ENCODE data around the gene ALDH1A1.

ALDH1A1 gene

DNA sequence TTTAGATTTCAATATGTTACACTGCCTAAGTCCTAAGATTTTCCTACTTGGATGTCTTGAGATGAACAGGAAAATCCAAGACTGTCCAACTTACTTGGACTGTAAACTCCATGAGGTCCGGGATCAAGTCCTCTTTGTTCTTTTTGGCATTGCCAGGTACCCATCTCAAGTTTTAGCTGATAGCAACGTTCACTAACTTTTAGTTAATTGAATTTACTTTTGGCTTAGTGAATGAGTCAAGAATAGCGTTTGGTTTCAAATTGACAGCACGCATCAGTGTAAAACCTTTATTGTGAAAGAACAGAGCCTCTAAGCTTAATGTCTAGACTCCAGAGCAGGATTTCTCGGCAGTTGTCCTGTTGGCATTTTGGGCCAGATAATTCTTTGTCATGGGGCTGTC lies 37.2 kb downstream of the ALDH1A1 start:
- Histone ChIP-seq H3K4me1 (ENCODE audit: control insufficient read depth, insufficient read depth, low read length) (no peaks in the 10 kb centered on the region), H3K27me3 (ENCODE audit: control insufficient read depth, insufficient read depth, low read length) (no peaks in the 10 kb centered on the region), H3K4me3 (ENCODE audit: low read depth, low read length) (no peak overlapping the region), H3K36me3 (ENCODE audit: control insufficient read depth, insufficient read depth, low read length) (no peaks in the 10 kb centered on the region), H3K9ac (ENCODE audit: low read length) (no peak overlapping the region), H3K9me3 (ENCODE audit: control insufficient read depth, insufficient read depth, low read depth, low read length) (no peaks in the 10 kb centered on the region), H3K27ac (ENCODE audit: low read depth, low read length) (no peak overlapping the region)

DNA sequence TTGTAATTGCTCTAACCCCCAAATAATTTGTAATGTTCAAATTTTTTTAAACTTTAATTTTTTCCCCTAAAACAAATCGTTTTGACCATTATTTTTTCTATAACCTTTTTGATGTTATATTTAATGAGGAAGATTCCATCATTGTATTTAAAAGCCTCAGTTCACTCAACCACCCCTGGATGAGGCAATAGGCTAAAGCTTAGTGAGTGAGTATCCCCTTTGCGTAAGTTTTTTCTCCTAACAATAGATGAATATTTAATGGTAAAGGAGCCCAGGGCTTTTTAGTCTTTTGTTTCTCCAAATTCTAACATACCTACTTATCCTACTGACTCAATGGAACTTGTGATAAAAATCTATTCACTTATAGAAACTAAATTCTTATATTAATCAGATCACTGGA lies 38.1 kb downstream of the ALDH1A1 start:
- Histone ChIP-seq H3K4me3 (ENCODE audit: low read depth, low read length) (no peak overlapping the region), H3K27ac (ENCODE audit: low read depth, low read length) (no peak overlapping the region), H3K4me1 (ENCODE audit: control insufficient read depth, insufficient read depth, low read length) (no peaks in the 10 kb centered on the region), H3K27me3 (ENCODE audit: control insufficient read depth, insufficient read depth, low read length) (no peaks in the 10 kb centered on the region), H3K9ac (ENCODE audit: low read length) (no peak overlapping the region), H3K9me3 (ENCODE audit: control insufficient read depth, insufficient read depth, low read depth, low read length) (no peaks in the 10 kb centered on the region), H3K36me3 (ENCODE audit: control insufficient read depth, insufficient read depth, low read length) (no peaks in the 10 kb centered on the region)

DNA sequence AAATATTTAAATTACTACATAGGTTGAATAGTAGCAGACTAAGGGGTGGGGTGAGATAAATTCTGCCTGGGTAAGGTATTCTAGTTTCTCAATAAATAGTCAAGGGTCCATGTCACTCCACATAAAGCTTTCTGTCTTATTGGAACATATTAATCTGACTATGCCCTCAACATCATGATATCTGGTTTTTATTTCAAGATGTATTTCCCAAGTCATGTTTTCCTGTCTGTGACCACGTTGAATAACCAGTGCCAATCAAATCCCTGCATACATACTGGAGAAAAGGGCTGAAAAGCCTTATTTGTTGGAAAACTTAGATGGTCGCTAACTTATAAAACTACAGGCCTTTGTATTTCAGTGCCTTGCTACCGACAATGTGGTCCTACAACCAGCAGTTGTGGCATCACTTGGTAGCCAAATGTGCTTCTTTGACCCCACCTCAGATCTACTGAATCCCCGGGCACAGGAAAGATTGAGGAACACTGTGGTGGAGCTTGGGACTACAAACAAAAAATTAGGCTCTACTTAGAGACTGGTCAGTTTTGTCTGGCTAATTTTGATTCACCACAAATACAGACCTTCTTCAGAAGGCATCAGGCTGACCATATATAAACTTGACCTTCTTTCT lies 39.4 kb downstream of the ALDH1A1 start:
- no peak overlapping the region for H3K4me3 ChIP-seq (ENCODE audit: low read depth, low read length)
- no peaks in the 10 kb centered on the region for H3K9me3 ChIP-seq (ENCODE audit: control insufficient read depth, insufficient read depth, low read depth, low read length)
- no peaks in the 10 kb centered on the region for H3K36me3 ChIP-seq (ENCODE audit: control insufficient read depth, insufficient read depth, low read length)
- no peaks in the 10 kb centered on the region for H3K27me3 ChIP-seq (ENCODE audit: control insufficient read depth, insufficient read depth, low read length)
- no peak overlapping the region for H3K9ac ChIP-seq (ENCODE audit: low read length)
- no peaks in the 10 kb centered on the region for H3K4me1 ChIP-seq (ENCODE audit: control insufficient read depth, insufficient read depth, low read length)
- no peak overlapping the region for H3K27ac ChIP-seq (ENCODE audit: low read depth, low read length)

DNA sequence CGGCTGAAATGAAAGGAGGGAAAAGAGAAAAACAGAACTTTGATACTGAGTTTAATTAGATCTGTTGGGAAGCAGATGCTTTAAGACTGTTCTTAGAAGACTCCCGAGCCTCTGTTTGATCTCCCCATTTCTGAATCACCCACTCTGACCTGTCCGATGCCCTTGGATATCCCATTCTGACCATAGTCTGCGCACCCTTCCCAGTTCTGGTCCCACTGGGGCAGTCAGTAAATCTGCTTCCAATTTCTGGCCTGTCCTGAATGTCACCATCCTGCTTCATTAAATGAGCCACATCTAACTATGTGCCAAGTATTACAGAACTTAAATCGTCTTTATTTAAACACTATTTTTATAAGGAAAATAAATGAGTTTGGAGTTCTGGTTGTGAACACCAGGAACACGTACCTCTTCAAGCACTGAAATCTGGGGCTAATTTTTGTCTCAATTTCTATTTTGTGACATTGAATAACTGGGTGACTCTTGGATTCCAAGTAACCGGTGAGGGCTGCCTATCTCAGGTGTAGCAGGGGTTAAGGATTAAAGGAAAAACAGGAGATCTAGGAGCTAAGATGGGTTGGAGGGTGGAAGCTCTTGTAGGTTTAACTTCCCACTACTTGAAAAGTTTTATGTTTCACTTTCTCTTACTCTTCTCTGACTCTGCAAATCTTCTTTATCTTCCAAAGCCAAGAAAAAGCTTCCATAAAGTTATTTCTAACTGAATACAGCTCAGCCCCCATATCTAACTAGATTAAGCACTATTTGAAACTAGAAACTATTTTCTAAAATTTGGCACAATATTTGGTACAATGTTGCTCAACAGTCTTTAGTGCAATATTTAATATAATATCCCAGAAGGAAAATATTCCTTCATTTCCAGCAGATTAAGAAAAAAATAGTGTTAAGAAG lies 40.1 kb downstream of the ALDH1A1 start:
- Histone ChIP-seq H3K4me1 (ENCODE audit: control insufficient read depth, insufficient read depth, low read length) (no peaks in the 10 kb centered on the region), H3K36me3 (ENCODE audit: control insufficient read depth, insufficient read depth, low read length) (no peaks in the 10 kb centered on the region), H3K9me3 (ENCODE audit: control insufficient read depth, insufficient read depth, low read depth, low read length) (no peaks in the 10 kb centered on the region), H3K4me3 (ENCODE audit: low read depth, low read length) (no peak overlapping the region), H3K27me3 (ENCODE audit: control insufficient read depth, insufficient read depth, low read length) (no peaks in the 10 kb centered on the region), H3K27ac (ENCODE audit: low read depth, low read length) (no peak overlapping the region), H3K9ac (ENCODE audit: low read length) (no peak overlapping the region)

DNA sequence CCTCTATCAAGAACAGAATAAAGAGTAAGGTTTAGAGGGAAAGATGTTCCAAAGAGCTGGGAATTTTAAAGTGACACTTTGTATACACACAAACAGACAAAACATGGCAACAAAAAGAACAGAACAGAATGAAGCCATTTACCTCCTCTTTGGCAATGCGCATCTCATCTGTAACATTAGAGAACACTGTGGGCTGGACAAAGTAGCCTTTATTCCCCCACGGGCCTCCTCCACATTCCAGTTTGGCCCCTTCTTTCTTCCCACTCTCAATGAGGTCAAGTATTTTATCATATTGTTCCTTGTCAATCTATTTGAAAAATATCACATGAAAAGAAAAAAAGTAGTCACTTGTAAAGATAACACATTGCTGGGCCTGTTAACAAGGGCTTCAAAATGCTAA lies 41.0 kb downstream of the ALDH1A1 start:
- Histone ChIP-seq H3K9ac (ENCODE audit: low read length) (no peak overlapping the region), H3K36me3 (ENCODE audit: control insufficient read depth, insufficient read depth, low read length) (no peaks in the 10 kb centered on the region)

DNA sequence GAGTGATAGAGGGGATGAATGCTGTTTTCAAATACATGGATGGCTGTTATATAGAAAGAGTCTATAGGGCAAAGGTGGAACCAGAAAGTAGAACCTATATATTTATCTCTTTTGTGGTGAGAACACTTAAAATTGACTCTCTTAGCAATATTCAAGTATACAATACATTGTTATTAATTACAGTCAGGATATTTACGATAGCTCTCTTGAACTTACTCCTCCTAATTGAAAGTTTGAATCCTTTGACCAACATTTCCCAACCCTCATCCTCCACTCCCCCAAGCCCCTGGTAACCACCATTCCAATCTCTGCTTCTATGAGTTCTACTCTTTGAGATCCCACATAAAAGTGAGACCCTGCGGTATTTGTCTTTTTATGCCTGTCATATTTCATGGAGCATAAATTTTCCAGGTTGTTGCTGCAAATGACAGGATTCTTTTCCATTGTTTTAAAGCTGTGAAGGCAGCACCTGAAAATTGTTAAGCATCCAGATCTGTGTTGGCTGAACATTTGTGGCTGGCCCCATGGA lies 41.5 kb downstream of the ALDH1A1 start:
- Histone ChIP-seq H3K27me3 (ENCODE audit: control insufficient read depth, insufficient read depth, low read length) (no peaks in the 10 kb centered on the region), H3K9ac (ENCODE audit: low read length) (no peak overlapping the region), H3K4me3 (ENCODE audit: low read depth, low read length) (no peak overlapping the region), H3K4me1 (ENCODE audit: control insufficient read depth, insufficient read depth, low read length) (no peaks in the 10 kb centered on the region), H3K27ac (ENCODE audit: low read depth, low read length) (no peak overlapping the region), H3K9me3 (ENCODE audit: control insufficient read depth, insufficient read depth, low read depth, low read length) (no peaks in the 10 kb centered on the region), H3K36me3 (ENCODE audit: control insufficient read depth, insufficient read depth, low read length) (no peaks in the 10 kb centered on the region)

More for the DNA sequence above, 41.0 kb downstream of the ALDH1A1 start:
- Histone ChIP-seq H3K9me3 (ENCODE audit: control insufficient read depth, insufficient read depth, low read depth, low read length) (no peaks in the 10 kb centered on the region), H3K4me1 (ENCODE audit: control insufficient read depth, insufficient read depth, low read length) (no peaks in the 10 kb centered on the region), H3K4me3 (ENCODE audit: low read depth, low read length) (no peak overlapping the region), H3K27ac (ENCODE audit: low read depth, low read length) (no peak overlapping the region), H3K27me3 (ENCODE audit: control insufficient read depth, insufficient read depth, low read length) (no peaks in the 10 kb centered on the region)

DNA sequence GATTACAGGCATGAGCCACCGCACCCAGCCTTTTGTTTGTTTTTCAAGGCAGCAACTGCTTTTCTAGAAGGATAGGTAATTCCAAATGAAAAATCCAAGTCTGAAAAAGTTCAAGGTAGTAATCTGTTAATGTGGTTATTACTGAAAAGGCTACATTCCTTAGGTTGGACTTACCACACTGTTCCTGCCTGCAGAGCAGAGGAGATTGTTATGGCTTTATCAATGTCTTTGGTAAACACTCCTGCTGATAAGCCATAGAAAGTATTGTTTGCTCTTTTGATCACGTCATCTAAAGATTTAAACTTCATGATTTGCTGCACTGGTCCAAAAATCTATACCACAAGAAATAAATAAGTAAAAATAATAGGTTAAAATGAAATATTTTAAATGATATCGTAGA lies 43.4 kb downstream of the ALDH1A1 start:
- H3K4me1 ChIP-seq (ENCODE audit: control insufficient read depth, insufficient read depth, low read length), result no peaks in the 10 kb centered on the region
- H3K9ac ChIP-seq (ENCODE audit: low read length), result no peak overlapping the region
- no peak overlapping the region for H3K27ac ChIP-seq (ENCODE audit: low read depth, low read length)
- no peaks in the 10 kb centered on the region for H3K9me3 ChIP-seq (ENCODE audit: control insufficient read depth, insufficient read depth, low read depth, low read length)
- no peaks in the 10 kb centered on the region for H3K36me3 ChIP-seq (ENCODE audit: control insufficient read depth, insufficient read depth, low read length)
- H3K4me3 ChIP-seq (ENCODE audit: low read depth, low read length), result no peak overlapping the region
- H3K27me3 ChIP-seq (ENCODE audit: control insufficient read depth, insufficient read depth, low read length), result no peaks in the 10 kb centered on the region

DNA sequence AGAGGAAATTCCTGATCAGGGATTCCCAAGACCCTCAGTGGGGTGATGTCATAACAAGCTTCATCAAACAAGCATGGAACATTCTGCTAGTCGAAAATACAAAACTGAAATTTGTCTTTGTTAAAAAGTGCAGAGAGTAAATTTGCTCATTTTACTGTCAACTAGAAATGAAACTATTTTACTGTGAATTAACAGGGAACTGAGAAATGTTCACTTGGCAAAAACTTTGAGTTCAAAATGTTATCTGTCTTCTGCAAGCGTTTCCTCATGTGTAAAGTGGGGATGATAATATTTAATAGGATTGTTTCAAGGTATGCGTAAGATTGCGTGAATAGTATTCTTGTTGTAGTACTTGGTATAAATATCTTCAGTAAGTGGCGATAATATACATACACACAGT lies 45.4 kb downstream of the ALDH1A1 start:
- H3K4me3 ChIP-seq (ENCODE audit: low read depth, low read length), result no peak overlapping the region
- H3K4me1 ChIP-seq (ENCODE audit: control insufficient read depth, insufficient read depth, low read length), result no peaks in the 10 kb centered on the region
- no peaks in the 10 kb centered on the region for H3K36me3 ChIP-seq (ENCODE audit: control insufficient read depth, insufficient read depth, low read length)
- H3K27me3 ChIP-seq (ENCODE audit: control insufficient read depth, insufficient read depth, low read length), result no peaks in the 10 kb centered on the region
- H3K27ac ChIP-seq (ENCODE audit: low read depth, low read length), result no peak overlapping the region
- H3K9ac ChIP-seq (ENCODE audit: low read length), result no peak overlapping the region
- no peaks in the 10 kb centered on the region for H3K9me3 ChIP-seq (ENCODE audit: control insufficient read depth, insufficient read depth, low read depth, low read length)

DNA sequence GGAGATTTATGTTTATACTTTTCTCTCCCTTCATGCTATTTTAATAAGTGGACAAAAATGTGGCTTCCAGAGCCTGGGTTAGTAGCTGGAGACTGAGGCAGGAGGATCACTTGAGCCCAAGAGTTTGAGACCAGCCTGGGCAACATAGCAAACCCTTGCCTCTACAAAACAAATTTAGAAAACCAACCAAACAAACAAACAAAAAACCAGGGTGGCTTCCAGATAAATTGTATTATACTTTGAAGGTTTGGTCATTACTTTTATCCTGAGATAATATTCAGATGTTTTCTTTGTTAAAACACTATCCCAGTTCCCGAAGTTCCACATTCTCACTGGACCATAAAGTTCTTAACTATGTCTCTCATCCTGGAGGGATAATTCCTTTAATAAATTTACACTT lies 46.0 kb downstream of the ALDH1A1 start:
- H3K27me3 ChIP-seq (ENCODE audit: control insufficient read depth, insufficient read depth, low read length), result no peaks in the 10 kb centered on the region
- no peak overlapping the region for H3K9ac ChIP-seq (ENCODE audit: low read length)
- no peaks in the 10 kb centered on the region for H3K4me1 ChIP-seq (ENCODE audit: control insufficient read depth, insufficient read depth, low read length)
- H3K36me3 ChIP-seq (ENCODE audit: control insufficient read depth, insufficient read depth, low read length), result no peaks in the 10 kb centered on the region
- H3K9me3 ChIP-seq (ENCODE audit: control insufficient read depth, insufficient read depth, low read depth, low read length), result no peaks in the 10 kb centered on the region
- no peak overlapping the region for H3K4me3 ChIP-seq (ENCODE audit: low read depth, low read length)
- no peak overlapping the region for H3K27ac ChIP-seq (ENCODE audit: low read depth, low read length)

DNA sequence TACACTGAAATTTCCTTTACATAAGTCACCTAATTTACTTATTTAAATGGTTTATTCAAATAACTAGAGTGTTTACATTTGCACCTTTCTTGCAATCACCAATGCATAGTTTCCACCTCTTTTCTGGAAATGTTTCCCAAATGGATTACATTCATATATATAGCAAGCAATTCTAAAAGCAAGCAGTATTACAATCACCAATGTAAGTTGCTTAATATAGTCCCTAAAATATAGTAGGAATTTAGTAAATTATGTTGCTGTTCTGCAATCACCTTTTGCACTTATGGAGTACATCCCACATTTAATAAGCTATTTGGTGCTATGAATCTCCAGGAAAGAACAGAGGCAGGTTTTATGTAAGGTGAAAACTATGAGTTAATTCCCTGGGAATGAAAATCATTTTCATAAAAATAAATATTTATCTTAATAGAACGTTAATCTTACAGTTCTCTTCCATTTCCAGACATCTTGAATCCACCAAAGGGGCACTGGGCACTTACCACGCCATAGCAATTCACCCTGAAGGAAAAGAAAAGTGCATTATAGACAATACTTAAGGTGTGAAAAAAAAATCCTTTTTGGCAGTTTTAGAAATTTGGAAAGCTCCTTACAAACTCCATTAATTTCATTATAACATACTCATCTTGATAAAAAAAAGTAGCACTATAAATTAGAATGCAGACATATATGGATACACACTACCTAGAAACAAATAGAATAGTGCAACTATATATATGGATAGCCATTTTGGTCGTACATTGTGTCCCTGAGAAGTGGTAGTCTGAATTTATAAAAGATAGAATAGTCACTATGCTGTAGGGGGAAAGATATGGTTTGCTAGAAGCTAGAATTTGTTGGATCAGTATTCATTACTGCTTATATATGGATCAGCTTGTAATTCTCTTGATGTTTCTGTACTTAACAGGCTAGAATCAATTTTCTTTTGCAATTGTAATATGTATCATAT lies 47.1 kb downstream of the ALDH1A1 start:
- Histone ChIP-seq H3K36me3 (ENCODE audit: control insufficient read depth, insufficient read depth, low read length) (no peaks in the 10 kb centered on the region), H3K9me3 (ENCODE audit: control insufficient read depth, insufficient read depth, low read depth, low read length) (no peaks in the 10 kb centered on the region), H3K4me1 (ENCODE audit: control insufficient read depth, insufficient read depth, low read length) (no peaks in the 10 kb centered on the region), H3K9ac (ENCODE audit: low read length) (no peak overlapping the region), H3K27ac (ENCODE audit: low read depth, low read length) (no peak overlapping the region), H3K4me3 (ENCODE audit: low read depth, low read length) (no peak overlapping the region), H3K27me3 (ENCODE audit: control insufficient read depth, insufficient read depth, low read length) (no peaks in the 10 kb centered on the region)
